K562 (cell line): ENCODE results near the gene CYP2W1. TPM values are rescaled to one million over a fixed set of nuclear protein-coding genes. Genes with fewer than 3 reads are reported as not detected.

ENCODE experiments used
- ATAC-seq: fragments of 200-7000 bp; cut with Tn5 transposase; 3 replicates; pipeline ENCODE4 v1.9.1; 2020; ENCODE audit warnings: moderate library complexity
- BruUV-seq: library from RNA; stranded (reverse); fragments of 400-500 nt; replicated peaks from 2 replicates; lab custom pipeline; 2021; lab: Mats Ljungman, UMichigan
- CTCF ChIA-PET: fragments of 300-600 bp; formaldehyde crosslinking; extraction: SDS; loops from one replicate; lab custom pipeline; 2021; ENCODE audit warnings: low intra/inter-chr PET ratio; lab: Yijun Ruan, JAX
- POLR2A ChIA-PET: fragments of 300-600, 350-650 bp; sonication (Branson Sonifier 250); formaldehyde crosslinking; extraction: SDS; loops from one replicate; lab custom pipeline; 2021; ENCODE audit warnings: antibody characterized with exemption, inconsistent platforms; lab: Yijun Ruan, JAX
- DNase-seq, 4 experiments: peaks; one replicate each; pipeline versions ENCODE4 v3.0.0 to v3.0.0-alpha.2; 2011 to 2018; ENCODE audit warnings: low spot score in 3 of 4, mixed read lengths in 3 of 4; ENCODE audit errors: extremely low read depth in 1 of 4
- FAIRE-seq: peaks from 2 replicates; lab custom pipeline; 2011; peaks lifted over from hg19 to GRCh38; lab: Jason Lieb, UNC
- H2AFZ ChIP-seq: 2 replicates; pipeline ENCODE4 v1.6.0; 2011; ENCODE audit warnings: low read depth, low read length, control low read depth, inconsistent platforms
- H3K27ac ChIP-seq: fragments of 200-600 bp; 3 replicates; pipeline ENCODE4 v1.8.0; 2011; ENCODE audit warnings: low read depth, mild to moderate bottlenecking, control low read depth, inconsistent platforms, low read length, moderate library complexity, mixed read lengths; ENCODE audit errors: extremely low read depth
- H3K27me3 ChIP-seq, 2 experiments: fragments of 300-600 bp in 1 of 2; 2 replicates in 1 of 2; 3 replicates in 1 of 2; pipeline versions ENCODE4 v1.6.0 to v1.8.0; 2011; ENCODE audit warnings: inconsistent platforms in 2 of 2, low read length in 2 of 2, mild to moderate bottlenecking in 1 of 2, mixed read lengths in 1 of 2, moderate library complexity in 1 of 2; ENCODE audit not compliant: control insufficient read depth in 2 of 2, insufficient read depth in 2 of 2
- H3K36me3 ChIP-seq: fragments of 300-600 bp; 3 replicates; pipeline ENCODE4 v1.8.0; 2011; ENCODE audit warnings: mild to moderate bottlenecking, low read length, inconsistent platforms; ENCODE audit not compliant: control insufficient read depth, insufficient read depth
- H3K4me1 ChIP-seq, 2 experiments: fragments of 200-600 bp in 1 of 2; replicated peaks in 1 of 2; 2 replicates in 1 of 2; 3 replicates in 1 of 2; pipeline versions ENCODE4 v1.5.1 to v1.8.0; 2011; ENCODE audit warnings: inconsistent platforms in 2 of 2, low read length in 2 of 2, mild to moderate bottlenecking in 1 of 2, mixed read lengths in 1 of 2, moderate library complexity in 1 of 2; ENCODE audit not compliant: control insufficient read depth in 2 of 2, insufficient read depth in 2 of 2
- H3K4me2 ChIP-seq: 2 replicates; pipeline ENCODE4 v1.6.1; 2011; ENCODE audit warnings: low read length, control low read depth, inconsistent platforms, mixed read lengths; ENCODE audit not compliant: insufficient read depth
- H3K4me3 ChIP-seq: fragments of 200-600 bp; sonication (generic), shearing (Covaris generic); 2 replicates; pipeline ENCODE4 v1.5.1; 2016; ENCODE audit warnings: control low read depth, inconsistent platforms
- H3K79me2 ChIP-seq: fragments of 200-600 bp; 3 replicates; pipeline ENCODE4 v1.8.0; 2011; ENCODE audit warnings: low read length, inconsistent platforms; ENCODE audit not compliant: control insufficient read depth, insufficient read depth
- H3K9ac ChIP-seq, 2 experiments: 2 replicates each; pipeline versions ENCODE4 v1.6.0 to v1.6.1; 2011; ENCODE audit warnings: low read depth in 2 of 2, low read length in 2 of 2, control low read depth in 1 of 2, inconsistent platforms in 1 of 2, mild to moderate bottlenecking in 1 of 2, mixed read lengths in 1 of 2; ENCODE audit not compliant: insufficient read depth in 1 of 2
- H3K9me1 ChIP-seq: one replicate; pipeline ENCODE4 v1.6.0; 2011; ENCODE audit warnings: inconsistent platforms, mild to moderate bottlenecking, low read length, moderate library complexity; ENCODE audit not compliant: control insufficient read depth, insufficient read depth
- H3K9me3 ChIP-seq: replicated peaks from 2 replicates; pipeline ENCODE4 v1.5.1; 2011; ENCODE audit warnings: low read depth, low read length, inconsistent platforms; ENCODE audit not compliant: control insufficient read depth, insufficient read depth
- H4K20me1 ChIP-seq: replicated peaks from 2 replicates; pipeline ENCODE4 v1.6.1; 2011; ENCODE audit warnings: low read length, inconsistent platforms, mixed read lengths; ENCODE audit not compliant: control insufficient read depth, insufficient read depth
- CREBBP ChIP-seq: IDR thresholded peaks from one replicate; pipeline ENCODE4 v1.6.1; 2012; ENCODE audit warnings: low read depth, mild to moderate bottlenecking, control low read depth, inconsistent platforms, low read length
- CREM ChIP-seq: IDR thresholded peaks from 2 replicates; pipeline ENCODE4 v1.6.1; 2014; ENCODE audit warnings: antibody characterized with exemption, low read depth
- FOS ChIP-seq: IDR thresholded peaks from 3 replicates; pipeline ENCODE4 v1.6.1; 2011; ENCODE audit not compliant: insufficient read length; ENCODE audit errors: extremely low read depth
- FOXP4 ChIP-seq: sonication (generic); formaldehyde crosslinking; IDR thresholded peaks from 2 replicates; pipeline ENCODE4 v1.8.0; 2022; ENCODE audit warnings: mild to moderate bottlenecking, missing genetic modification reagents, borderline replicate concordance
- GATA2 ChIP-seq: sonication (generic); formaldehyde crosslinking; IDR thresholded peaks from 2 replicates; pipeline ENCODE4 v1.4.0; 2020; ENCODE audit warnings: mild to moderate bottlenecking, missing genetic modification reagents
- HDAC1 ChIP-seq, 2 experiments: fragments of 450-650 bp; IDR thresholded peaks; 2 replicates each; pipeline ENCODE4 v1.6.1; 2016 to 2017; ENCODE audit warnings: inconsistent platforms in 1 of 2, mild to moderate bottlenecking in 1 of 2, moderate library complexity in 1 of 2
- HDGF ChIP-seq: fragments of 450-650 bp; IDR thresholded peaks from 2 replicates; pipeline ENCODE4 v1.6.1; 2016
- KAT2B ChIP-seq: IDR thresholded peaks from one replicate; pipeline ENCODE4 v1.6.1; 2012; ENCODE audit warnings: low read depth, mild to moderate bottlenecking, control low read depth, inconsistent platforms, low read length, moderate library complexity
- KLF1 ChIP-seq: fragments of 450-650 bp; IDR thresholded peaks from 2 replicates; pipeline ENCODE4 v1.6.1; 2016; ENCODE audit warnings: missing genetic modification characterization, missing compliant biosample characterization
- L3MBTL2 ChIP-seq: fragments of 450-650 bp; IDR thresholded peaks from 2 replicates; pipeline ENCODE4 v1.6.1; 2016; ENCODE audit warnings: mild to moderate bottlenecking, moderate library complexity
- MAZ ChIP-seq, 2 experiments: fragments of 450-650 bp in 1 of 2; sonication (generic) in 1 of 2; formaldehyde crosslinking; IDR thresholded peaks in 1 of 2; conservative IDR thresholded peaks in 1 of 2; 2 replicates each; pipeline versions ENCODE4 v1.4.0 to v1.5.0; 2020; ENCODE audit warnings: mild to moderate bottlenecking in 1 of 2, missing genetic modification reagents in 1 of 2
- NCOA1 ChIP-seq: fragments of 450-650 bp; IDR thresholded peaks from 2 replicates; pipeline ENCODE4 v1.6.1; 2016; ENCODE audit warnings: low read depth
- NFXL1 ChIP-seq: fragments of 450-650 bp; formaldehyde crosslinking; IDR thresholded peaks from 2 replicates; pipeline ENCODE4 v1.4.0; 2021; ENCODE audit warnings: mild to moderate bottlenecking
- PREB ChIP-seq: sonication (generic); formaldehyde crosslinking; IDR thresholded peaks from 2 replicates; pipeline ENCODE4 v1.8.1; 2023; ENCODE audit warnings: mild to moderate bottlenecking, missing genetic modification reagents
- SNIP1 ChIP-seq: fragments of 450-650 bp; IDR thresholded peaks from 2 replicates; pipeline ENCODE4 v1.7.1; 2017; ENCODE audit warnings: low read depth, mild to moderate bottlenecking
- TCF7L2 ChIP-seq: fragments of 150-350 bp; IDR thresholded peaks from 2 replicates; pipeline ENCODE4 v1.6.1; 2016; ENCODE audit warnings: low read depth, mild to moderate bottlenecking, low read length, moderate library complexity
- YY1 ChIP-seq, 3 experiments: IDR thresholded peaks; 2 replicates each; pipeline ENCODE4 v1.6.1; 2011; ENCODE audit warnings: low read length in 2 of 3, mild to moderate bottlenecking in 2 of 3, moderate library complexity in 2 of 3, borderline replicate concordance in 1 of 3, control low read depth in 1 of 3, low read depth in 1 of 3; ENCODE audit not compliant: insufficient read depth in 3 of 3, insufficient replicate concordance in 2 of 3, control insufficient read depth in 1 of 3, insufficient read length in 1 of 3; ENCODE audit errors: extremely low read depth in 1 of 3
- ZFP30 ChIP-seq: fragments of 250-450 bp; sonication (Bioruptor Pico); IDR thresholded peaks from 2 replicates; pipeline ENCODE4 v1.8.0; 2022; ENCODE audit warnings: moderate library complexity, mild to moderate bottlenecking, inconsistent platforms, borderline replicate concordance
- ZNF175 ChIP-seq: fragments of 200-800 bp; sonication (Bioruptor generic); IDR thresholded peaks from 2 replicates; pipeline ENCODE4 v1.6.1; 2016; ENCODE audit warnings: low read depth, mild to moderate bottlenecking, missing genetic modification characterization, missing compliant biosample characterization
- WGBS: fragments of 100-300 bp; shearing (Covaris generic); methylation state at CpG from one replicate; pipeline ENCODE4 v1.1.6; 2016; ENCODE audit warnings: low coverage, mixed read lengths; ENCODE audit not compliant: insufficient coverage; ENCODE audit errors: missing lambda C conversion rate; 5-methylcytosine and 5-hydroxymethylcytosine counted together
- in situ Hi-C: fragments of 300-500 bp; cut with MboI; formaldehyde crosslinking; loops from 4 replicates; pipeline ENCODE4 v1.15.0; 2018; ENCODE audit warnings: inconsistent platforms, mixed read lengths
- intact Hi-C: fragments of 100-400 bp; cut with micrococcal nuclease; formaldehyde crosslinking; loops from 2 replicates; pipeline ENCODE4 v1.14.2; 2022
- polyA plus RNA-seq, 8 experiments: library from polyadenylated mRNA; depleted of rRNA in 4 of 8; stranded (reverse) in 5 of 8; unstranded in 3 of 8; fragments of >200 nt; fragmentation: Nextera tagmentation in 2 of 8; fragmentation: Illumina TruSeq in 1 of 8; extraction: Ambion mirVana in 2 of 8; extraction: Trizol in 1 of 8; gene quantifications; 2 replicates each; pipeline versions ENCODE4 v1.2.1 to v1.2.3, GENCODE V29; 2011 to 2014; ENCODE audit warnings: inconsistent platforms in 1 of 8, missing spikeins in 1 of 8
- total RNA-seq, 7 experiments: library from RNA; depleted of rRNA in 6 of 7; stranded (reverse); fragments of >200 nt in 6 of 7; fragmentation: Illumina TruSeq in 2 of 7; extraction: Trizol in 2 of 7; gene quantifications; 2 replicates each; pipeline versions ENCODE4 v1.2.1 to v1.2.3, GENCODE V29; 2011 to 2021; ENCODE audit warnings: low replicate concordance in 1 of 7

The CYP2W1 gene
- total and polyA plus RNA-seq, 9 of the 15 experiments (the other 6 are each of a cell fraction or from before 2014, with no cell fraction given): not detected

- H3K9me3 ChIP-seq: no peaks in the 10 kb centered on the region
- WGBS: 7% methylated on average over 44 of the region's 69 CpGs
- ChIA-PET CTCF (interaction anchor here (1.0 kb wide), 1 partner anchor 34 kb away, joined by 4 read pairs; no protein-coding TSS in a partner anchor), POLR2A (interaction anchor here (0.6 to 1.8 kb wide), 5 partner anchors 14 to 69 kb away, joined by 3 to 13 read pairs (median 4); no protein-coding TSS in a partner anchor)
- H3K4me3 ChIP-seq: peak overlapping the region; percentile 72
- in situ Hi-C loops (loop anchor here (5.0 kb wide), 1 partner anchor 35 kb away; no protein-coding TSS in a partner anchor), intact Hi-C loops (no loop called here)
- DNase-seq (peak; percentile 43 to 64 (median 52)), FAIRE-seq (peak; percentile 78), ATAC-seq (peak; percentile 40)
- H3K27ac ChIP-seq: peak overlapping the region; percentile 88
- H2AFZ ChIP-seq: peak overlapping the region; percentile 43; the same call in 1 of the 2 replicates
- no peaks in the 10 kb centered on the region for H3K27me3 ChIP-seq
- H3K9me1 ChIP-seq: no peaks in the 10 kb centered on the region
- H3K4me2 ChIP-seq: peak overlapping the region; percentile 85
- no TSS peak for BruUV-seq
- peaks cover 66% of the 10 kb centered on the region for H3K79me2 ChIP-seq
- peaks cover 13 to 83% of the 10 kb centered on the region in 2 experiments for H3K4me1 ChIP-seq
- H4K20me1 ChIP-seq: peaks cover 8% of the 10 kb centered on the region; the same call in 1 of the 2 replicates
- H3K36me3 ChIP-seq: peaks cover 23% of the 10 kb centered on the region; the same call in 2 of the 3 replicates
- H3K9ac ChIP-seq: peak overlapping the region; percentile 70 to 94
- no peak for TF ChIP-seq HDGF
- no peak for TF ChIP-seq ZNF175 (CRISPR knock-in tag)
- no peak for TF ChIP-seq NCOA1
- no peak for TF ChIP-seq PREB (CRISPR knock-in tag)
- peak in 1 of 2 experiments; percentile 42; a peak in 2 of 4 replicates for TF ChIP-seq MAZ (CRISPR knock-in tag; conservative IDR thresholded peaks at IDR 0.05 in 1 of 2, IDR thresholded peaks at IDR 0.05 in 1 of 2)
- no peak for TF ChIP-seq KLF1 (tag)
- TF ChIP-seq FOS: no peak
- TF ChIP-seq ZFP30 (CRISPR knock-in tag): no peak
- no peak for TF ChIP-seq FOXP4 (CRISPR knock-in tag)
- TF ChIP-seq GATA2: no peak
- no peak for TF ChIP-seq TCF7L2
- no peak for TF ChIP-seq NFXL1
- 0 out of 4 replicates have a peak, but pooled peaks of 1 of the 2 experiments have one; percentile 18 for TF ChIP-seq HDAC1 (IDR thresholded peaks at IDR 0.05)
- TF ChIP-seq KAT2B: no peak
- no peak for TF ChIP-seq CREM
- peak in 1 of 3 experiments; percentile 7 for TF ChIP-seq YY1 (IDR thresholded peaks at IDR 0.05; ENCODE audit: borderline replicate concordance in 1 of 3, control insufficient read depth in 1 of 3, extremely low read depth in 1 of 3, insufficient read depth in 3 of 3, insufficient read length in 1 of 3, insufficient replicate concordance in 2 of 3, low read depth in 1 of 3, low read length in 2 of 3)
- peak; percentile 73 for TF ChIP-seq L3MBTL2
- no peak for TF ChIP-seq SNIP1
- TF ChIP-seq CREBBP: no peak
These were observed 44.5 kb downstream of the CYP2W1 start for GRCh38 chr7:1027242-1028043.
